Lung (tissue), 12 donors: Measurements from ENCODE around the gene HSP90B1. TPM values are rescaled to one million over a fixed set of nuclear protein-coding genes. Genes with fewer than 3 reads are reported as not detected.

Experiments used
- ATAC-seq: fragments of 200-7000 bp; cut with Tn5 transposase; one replicate; pipeline ENCODE4 v1.9.1; 2020; ENCODE audit warnings: moderate number of reproducible peaks; ENCODE audit not compliant: insufficient read depth, low FRiP score
- DNase-seq, 3 donors: peaks; one replicate each; pipeline ENCODE4 v3.0.0-alpha.2; 2013 to 2017
- H3K27ac ChIP-seq, 2 donors: one replicate each; pipeline ENCODE4 v1.5.1; 2013; ENCODE audit warnings: mild to moderate bottlenecking in 2 of 2, moderate library complexity in 2 of 2, control low read depth in 1 of 2, inconsistent platforms in 1 of 2, low read depth in 1 of 2, low read length in 1 of 2
- H3K27me3 ChIP-seq, 3 donors: one replicate each; pipeline ENCODE4 v1.5.1; 2013; ENCODE audit warnings: low read length in 2 of 3; ENCODE audit not compliant: control insufficient read depth in 3 of 3, insufficient read depth in 3 of 3
- H3K36me3 ChIP-seq, 4 donors: one replicate each; pipeline ENCODE4 v1.5.1; 2013; ENCODE audit warnings: low read length in 4 of 4, mild to moderate bottlenecking in 1 of 4, moderate library complexity in 1 of 4; ENCODE audit not compliant: control insufficient read depth in 4 of 4, insufficient read depth in 4 of 4
- H3K4me1 ChIP-seq, 5 donors: one replicate each; pipeline ENCODE4 v1.5.1; 2013; ENCODE audit warnings: low read length in 5 of 5, mild to moderate bottlenecking in 2 of 5, moderate library complexity in 1 of 5; ENCODE audit not compliant: control insufficient read depth in 5 of 5, insufficient read depth in 5 of 5
- H3K4me3 ChIP-seq: one replicate; pipeline ENCODE4 v1.5.1; 2013; ENCODE audit warnings: mild to moderate bottlenecking, control low read depth, moderate library complexity
- H3K9ac ChIP-seq, 2 donors: one replicate each; pipeline ENCODE4 v1.5.1; 2013; ENCODE audit warnings: low read length in 2 of 2, control low read depth in 1 of 2; ENCODE audit not compliant: insufficient read depth in 1 of 2
- H3K9me3 ChIP-seq, 4 donors: one replicate each; pipeline ENCODE4 v1.5.1; 2013; ENCODE audit warnings: low read length in 3 of 4, mild to moderate bottlenecking in 1 of 4, moderate library complexity in 1 of 4; ENCODE audit not compliant: control insufficient read depth in 4 of 4, insufficient read depth in 3 of 4
- CTCF ChIP-seq: IDR thresholded peaks from 2 replicates; pipeline ENCODE4 v1.5.1; 2012; ENCODE audit warnings: mild to moderate bottlenecking; ENCODE audit errors: control extremely low read depth, extremely low read depth
- WGBS, 2 donors: extraction: QIAGEN DNeasy Blood & Tissue Kit; methylation state at CpG; one replicate each; pipeline ENCODE4 v1.1.7; 2013; 5-methylcytosine and 5-hydroxymethylcytosine counted together
- polyA plus RNA-seq, 2 donors: library from polyadenylated mRNA; stranded (reverse); fragments of 200-250 nt; gene quantifications; one replicate each; pipeline ENCODE4 v1.2.1, GENCODE V29; 2013
- total RNA-seq, 2 donors: library from RNA; depleted of rRNA in 1 of 2; stranded (reverse); fragments of >200 nt in 1 of 2; gene quantifications; one replicate each; pipeline ENCODE4 v1.2.1, GENCODE V29; 2014 to 2021
- donor health status: control.
- donor health status: control.
- donor health status: Bipolar disorder and iron deficiency.
- donor health status: healthy.
- donor health status: DM: yes; HTN: yes; CAD: no.

Gene HSP90B1
- total and polyA plus RNA-seq, 4 donors = 390 to 781 (median 628) TPM

- Histone ChIP-seq H3K9me3 (no peaks in the 10 kb centered on the region), H3K4me1 (peaks cover 0 to 3% (median 0%) of the 10 kb centered on the region in 5 donors), H3K36me3 (no peaks in the 10 kb centered on the region), H3K27me3 (no peaks in the 10 kb centered on the region), H3K27ac (no peak overlapping the region), H3K9ac (no peak overlapping the region), H3K4me3 (no peak overlapping the region)
- TF ChIP-seq CTCF = no peak
- 91% methylated on average over 3 of the region's 3 CpGs for WGBS, 2 donors
- no peak for DNase-seq
- no peak for ATAC-seq
Observed at GRCh38 chr12:103913100-103913499, 17.1 kb upstream of the HSP90B1 start.

GRCh38 chr12:103915306-103915705, 14.9 kb upstream of the HSP90B1 start:
- Histone ChIP-seq H3K9me3 (no peaks in the 10 kb centered on the region), H3K27me3 (no peaks in the 10 kb centered on the region), H3K4me1 (no peaks in the 10 kb centered on the region), H3K27ac (no peak overlapping the region), H3K9ac (no peak overlapping the region), H3K36me3 (no peaks in the 10 kb centered on the region), H3K4me3 (no peak overlapping the region)
- no peak for ATAC-seq
- no peak for DNase-seq
- WGBS, 2 donors = 82 to 93% methylated on average over 8 of the region's 8 CpGs
- TF ChIP-seq CTCF = no peak

GRCh38 chr12:103917873-103918272, 12.3 kb upstream of the HSP90B1 start:
- DNase-seq (no peak), ATAC-seq (no peak)
- Histone ChIP-seq H3K27me3 (no peaks in the 10 kb centered on the region), H3K36me3 (no peaks in the 10 kb centered on the region), H3K27ac (no peak overlapping the region), H3K9me3 (no peaks in the 10 kb centered on the region), H3K9ac (no peak overlapping the region), H3K4me1 (no peaks in the 10 kb centered on the region), H3K4me3 (no peak overlapping the region)
- 65 to 78% methylated on average over 3 of the region's 3 CpGs for WGBS, 2 donors
- TF ChIP-seq CTCF = no peak
